ENCODE results near the gene TMEM109.

DNA sequence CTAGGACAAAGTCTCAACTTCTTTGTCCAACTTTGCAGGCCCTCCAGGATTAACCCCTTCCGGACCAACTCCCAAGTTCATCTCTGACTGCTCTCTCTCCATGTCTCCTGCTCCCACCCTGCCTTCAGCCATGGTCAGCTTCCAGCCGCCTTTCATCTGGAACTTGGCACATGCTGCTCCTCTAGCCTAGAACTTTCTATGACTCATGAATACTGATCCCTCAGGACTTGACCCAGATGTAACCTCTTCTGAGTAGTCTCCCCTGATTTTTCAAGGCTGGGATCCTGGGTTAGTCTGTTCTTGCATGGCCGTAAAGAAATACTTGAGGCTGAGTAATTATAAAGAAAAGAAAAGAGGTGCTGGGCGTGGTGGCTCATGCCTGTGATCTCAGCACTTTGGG, 43.2 kb downstream of the TMEM109 start:
- TF ChIP-seq, protein P1, sequence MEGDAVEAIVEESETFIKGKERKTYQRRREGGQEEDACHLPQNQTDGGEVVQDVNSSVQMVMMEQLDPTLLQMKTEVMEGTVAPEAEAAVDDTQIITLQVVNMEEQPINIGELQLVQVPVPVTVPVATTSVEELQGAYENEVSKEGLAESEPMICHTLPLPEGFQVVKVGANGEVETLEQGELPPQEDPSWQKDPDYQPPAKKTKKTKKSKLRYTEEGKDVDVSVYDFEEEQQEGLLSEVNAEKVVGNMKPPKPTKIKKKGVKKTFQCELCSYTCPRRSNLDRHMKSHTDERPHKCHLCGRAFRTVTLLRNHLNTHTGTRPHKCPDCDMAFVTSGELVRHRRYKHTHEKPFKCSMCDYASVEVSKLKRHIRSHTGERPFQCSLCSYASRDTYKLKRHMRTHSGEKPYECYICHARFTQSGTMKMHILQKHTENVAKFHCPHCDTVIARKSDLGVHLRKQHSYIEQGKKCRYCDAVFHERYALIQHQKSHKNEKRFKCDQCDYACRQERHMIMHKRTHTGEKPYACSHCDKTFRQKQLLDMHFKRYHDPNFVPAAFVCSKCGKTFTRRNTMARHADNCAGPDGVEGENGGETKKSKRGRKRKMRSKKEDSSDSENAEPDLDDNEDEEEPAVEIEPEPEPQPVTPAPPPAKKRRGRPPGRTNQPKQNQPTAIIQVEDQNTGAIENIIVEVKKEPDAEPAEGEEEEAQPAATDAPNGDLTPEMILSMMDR (IDR thresholded peaks at IDR 0.05; ENCODE audit: control extremely low read depth in 1 of 3, insufficient read depth in 1 of 3, low read depth in 1 of 3, low read length in 3 of 3): no peak
- TF ChIP-seq, protein P2, sequence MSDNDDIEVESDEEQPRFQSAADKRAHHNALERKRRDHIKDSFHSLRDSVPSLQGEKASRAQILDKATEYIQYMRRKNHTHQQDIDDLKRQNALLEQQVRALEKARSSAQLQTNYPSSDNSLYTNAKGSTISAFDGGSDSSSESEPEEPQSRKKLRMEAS (IDR thresholded peaks at IDR 0.05): no peak
- no peak for TF ChIP-seq EP300 (IDR thresholded peaks at IDR 0.05; ENCODE audit: borderline replicate concordance in 1 of 2, low read depth in 2 of 2, low read length in 2 of 2)
- TF ChIP-seq TBP (IDR thresholded peaks at IDR 0.05; ENCODE audit: low read depth, low read length): no peak
- no peak for TF ChIP-seq PHF8 (conservative IDR thresholded peaks at IDR 0.05; ENCODE audit: low read depth, low read length)
- no peak for TF ChIP-seq BCL11A (IDR thresholded peaks at IDR 0.05; ENCODE audit: low read depth in 2 of 2, low read length in 2 of 2)
- TF ChIP-seq FOSL1 (IDR thresholded peaks at IDR 0.05; ENCODE audit: insufficient read depth, low read depth, low read length): no peak
